ENCODE data around the gene NRIP3. TPM values are rescaled to one million over a fixed set of nuclear protein-coding genes. Genes with fewer than 3 reads are reported as not detected.

The NRIP3 gene
- total and polyA plus RNA-seq, 2 donors (not counting 3 experiments of a cell fraction or from before 2014, with no cell fraction given): 3.7 to 9.9 TPM

- Histone ChIP-seq H2AFZ (ENCODE audit: low read depth, low read length) (peak overlapping the region; percentile 56), H3K9me1 (replicated peaks; ENCODE audit: control insufficient read depth, extremely low read depth, insufficient read depth, low read length) (no peaks in the 10 kb centered on the region), H3K27me3 (ENCODE audit: control insufficient read depth in 2 of 2, insufficient read depth in 2 of 2, low read length in 2 of 2) (peaks cover 0 to 4% of the 10 kb centered on the region in 2 experiments), H3K79me2 (ENCODE audit: control insufficient read depth, insufficient read depth, low read length) (no peaks in the 10 kb centered on the region), H3K9ac (replicated peaks; ENCODE audit: extremely low read depth, insufficient read depth, low read length) (no peak overlapping the region), H3K36me3 (ENCODE audit: control insufficient read depth in 2 of 2, extremely low read depth in 1 of 2, insufficient read depth in 2 of 2, low read length in 2 of 2) (no peaks in the 10 kb centered on the region), H3K9me3 (replicated peaks; ENCODE audit: control insufficient read depth, insufficient read depth, low read length) (no peaks in the 10 kb centered on the region), H4K20me1 (replicated peaks; ENCODE audit: control insufficient read depth, extremely low read depth, insufficient read depth, low read length) (no peaks in the 10 kb centered on the region), H3K27ac (ENCODE audit: insufficient read depth, low read depth, low read length) (no peak overlapping the region), H3K4me2 (ENCODE audit: insufficient read depth, low read length) (peak overlapping the region; percentile 28), H3K4me1 (ENCODE audit: control insufficient read depth, extremely low read depth, insufficient read depth, low read length) (no peaks in the 10 kb centered on the region), H3K4me3 (replicated peaks in 1 of 3; ENCODE audit: insufficient read depth in 1 of 3, low read depth in 1 of 3, low read length in 3 of 3) (no peak overlapping the region)
- intact Hi-C loops (cut with micrococcal nuclease) (no loop called here), dilution Hi-C loops (cut with MboI; ENCODE audit: extremely low pct_ligation_motif_present, low sequenced_read_pairs) (no loop called here)
- FAIRE-seq (no peak), DNase-seq (ENCODE audit: low read depth, low spot score) (peak; percentile 22)
- BruUV-seq (replicated peaks): no TSS peak
- TF ChIP-seq GATA2 (IDR thresholded peaks at IDR 0.05; ENCODE audit: insufficient read depth, insufficient read length, low read depth, low read length) (no peak), POLR2AphosphoS5 (IDR thresholded peaks at IDR 0.05; ENCODE audit: insufficient read depth, low read depth, low read length) (no peak), JUN (IDR thresholded peaks at IDR 0.05; ENCODE audit: borderline replicate concordance, insufficient read depth, insufficient read length, low read depth) (no peak), MAX (IDR thresholded peaks at IDR 0.05; ENCODE audit: insufficient read depth, insufficient read length) (no peak), EZH2 (IDR thresholded peaks at IDR 0.05; ENCODE audit: borderline replicate concordance, low read depth, low read length, severe bottlenecking) (no peak), POLR2A (IDR thresholded peaks at IDR 0.05; ENCODE audit: low read depth, low read length) (no peak), FOS (IDR thresholded peaks at IDR 0.05; ENCODE audit: borderline replicate concordance, insufficient read depth, low read length) (no peak), CTCF (IDR thresholded peaks at IDR 0.05; ENCODE audit: extremely low read depth in 1 of 2, insufficient read depth in 1 of 2, low read depth in 1 of 2, low read length in 2 of 2) (no peak), MYC (IDR thresholded peaks at IDR 0.05; ENCODE audit: low read depth, low read length) (no peak)
- ChIA-PET POLR2A (no interaction called here), CTCF (interaction anchor here (1.4 to 3.2 kb wide), 3 partner anchors 15 to 27 kb away, joined by 4 to 15 read pairs (median 6); no protein-coding TSS in a partner anchor)
Observed at GRCh38 chr11:8941341-8942103, 62.3 kb downstream of the NRIP3 start.

Measured in endothelial cell of umbilical vein (primary cell).